GM12878 (cell line): ENCODE results near the gene SEC11A.

Source experiments
- BMI1 ChIP-seq: fragments of 450-650 bp; IDR thresholded peaks from 2 replicates; pipeline ENCODE4 v1.6.1; 2016; ENCODE audit warnings: mild to moderate bottlenecking, moderate library complexity, borderline replicate concordance
- CEBPZ ChIP-seq: fragments of 150-350 bp; IDR thresholded peaks from 2 replicates; pipeline ENCODE4 v1.6.1; 2016; ENCODE audit warnings: low read depth, low read length
- CTCF ChIP-seq, 3 experiments: IDR thresholded peaks in 2 of 3; conservative IDR thresholded peaks in 1 of 3; 2 replicates each; pipeline ENCODE4 v1.5.1; 2011; ENCODE audit warnings: low read depth in 3 of 3, low read length in 3 of 3, mild to moderate bottlenecking in 3 of 3, control low read depth in 2 of 3, moderate library complexity in 2 of 3, inconsistent platforms in 1 of 3, mixed read lengths in 1 of 3; ENCODE audit not compliant: control insufficient read depth in 2 of 3, insufficient read depth in 1 of 3; ENCODE audit errors: extremely low read depth in 1 of 3
- GABPA ChIP-seq: IDR thresholded peaks from 2 replicates; pipeline ENCODE4 v1.6.1; 2014; ENCODE audit warnings: antibody characterized with exemption, low read depth, mild to moderate bottlenecking, inconsistent platforms
- HCFC1 ChIP-seq: fragments of 150-350 bp; IDR thresholded peaks from 2 replicates; pipeline ENCODE4 v1.6.1; 2014; ENCODE audit warnings: low read length
- NFYB ChIP-seq: IDR thresholded peaks from 2 replicates; pipeline ENCODE4 v1.6.1; 2011; ENCODE audit warnings: low read depth, mild to moderate bottlenecking, low read length, improper control_type of control experiment, moderate library complexity; ENCODE audit not compliant: insufficient read depth
- POLR2A ChIP-seq: IDR thresholded peaks from 2 replicates; pipeline ENCODE4 v1.6.1; 2011; ENCODE audit warnings: low read depth, mild to moderate bottlenecking, low read length
- POLR2AphosphoS5 ChIP-seq: IDR thresholded peaks from 2 replicates; pipeline ENCODE4 v1.6.1; 2011; ENCODE audit warnings: mild to moderate bottlenecking, low read length, inconsistent platforms
- SIN3A ChIP-seq: IDR thresholded peaks from 2 replicates; pipeline ENCODE4 v1.6.1; 2012; ENCODE audit warnings: low read depth, low read length, improper control_type of control experiment
- SMC3 ChIP-seq: IDR thresholded peaks from 2 replicates; pipeline ENCODE4 v1.6.1; 2011; ENCODE audit warnings: low read length, improper control_type of control experiment, borderline replicate concordance
- YY1 ChIP-seq: IDR thresholded peaks from 2 replicates; pipeline ENCODE4 v1.6.1; 2011; ENCODE audit warnings: low read depth, mild to moderate bottlenecking, low read length
- ZNF24 ChIP-seq: fragments of 450-650 bp; IDR thresholded peaks from 2 replicates; pipeline ENCODE4 v1.6.1; 2017; ENCODE audit warnings: antibody characterized with exemption, mild to moderate bottlenecking

- TF ChIP-seq GABPA (no peak), CTCF (IDR thresholded peaks at IDR 0.05 in 2 of 3, conservative IDR thresholded peaks at IDR 0.05 in 1 of 3; ENCODE audit: control insufficient read depth in 2 of 3, extremely low read depth in 1 of 3, insufficient read depth in 1 of 3, low read depth in 3 of 3, low read length in 3 of 3) (no peak), CEBPZ (no peak), POLR2AphosphoS5 (no peak), POLR2A (no peak), HCFC1 (no peak), SMC3 (no peak), BMI1 (no peak), NFYB (no peak), SIN3A (no peak), ZNF24 (no peak), YY1 (no peak)
Observed at GRCh38 chr15:84661001-84661400, 54.9 kb downstream of the SEC11A start.
